Measurements from ENCODE around the gene GGN. TPM values are rescaled to one million over a fixed set of nuclear protein-coding genes. Genes with fewer than 3 reads are reported as not detected.

Gene GGN
- total and polyA plus RNA-seq, 2 experiments from 2014 or later, result 0.60 to 1.1 TPM

DNA sequence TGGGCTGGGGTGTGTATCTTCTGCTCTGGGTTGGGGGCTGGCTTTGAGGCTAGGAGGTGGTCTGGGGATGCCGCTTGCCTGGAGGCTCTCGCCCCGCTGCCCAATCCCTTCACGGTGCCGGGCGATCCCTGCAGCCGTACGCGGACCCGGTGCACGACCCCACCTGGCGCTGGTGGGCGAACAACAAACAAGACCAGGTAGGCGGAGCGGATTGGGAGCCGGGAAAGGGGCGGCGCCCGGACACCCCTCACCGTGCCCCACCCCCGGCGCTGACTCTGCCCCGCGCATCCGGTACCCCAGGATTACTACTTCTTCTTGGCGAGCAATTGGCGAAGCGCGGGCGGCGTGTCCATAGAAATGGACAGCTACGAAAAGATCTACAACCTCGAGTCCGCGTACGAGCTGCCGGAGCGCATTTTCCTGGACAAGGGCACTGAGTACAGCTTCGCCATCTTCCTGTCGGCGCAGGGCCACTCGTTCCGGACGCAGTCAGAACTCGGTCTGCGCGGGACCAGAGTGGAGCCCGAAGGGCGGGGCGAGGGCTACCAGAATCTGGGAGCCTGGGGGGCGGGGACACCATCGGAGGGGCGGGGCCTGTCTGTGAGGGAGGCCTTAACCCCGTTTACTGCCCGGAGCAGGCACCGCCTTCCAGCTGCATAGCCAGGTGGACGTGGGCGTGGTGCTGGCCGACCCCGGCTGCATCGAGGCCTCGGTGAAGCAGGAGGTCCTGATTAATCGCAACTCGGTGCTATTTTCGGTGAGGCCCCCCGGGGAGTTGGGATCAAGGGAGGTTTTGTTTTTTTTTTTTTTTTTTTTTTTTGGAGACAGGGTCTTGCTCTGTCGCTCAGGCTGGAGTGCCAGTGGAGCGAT is 25.5 kb downstream of the GGN start:
- WGBS (ENCODE audit: low lambda C conversion rate, missing lambda C conversion rate), result 5% methylated on average over 62 of the region's 68 CpGs
- Histone ChIP-seq H3K36me3 (replicated peaks; ENCODE audit: insufficient read depth, low read depth) (no peaks in the 10 kb centered on the region), H3K79me2 (no peaks in the 10 kb centered on the region), H3K4me3 (peak overlapping the region; percentile 37), H3K4me1 (ENCODE audit: insufficient read depth) (peaks cover 8% of the 10 kb centered on the region), H2AFZ (peak overlapping the region; percentile 58), H4K20me1 (ENCODE audit: insufficient read depth, poor library complexity, severe bottlenecking) (no peaks in the 10 kb centered on the region), H3K4me2 (peak overlapping the region; percentile 100), H3K27ac (peak overlapping the region; percentile 35), H3K9me2 (replicated peaks; ENCODE audit: insufficient read depth) (no peaks in the 10 kb centered on the region), H3K27me3 (peaks cover 31% of the 10 kb centered on the region), H3K9me3 (ENCODE audit: low read depth) (no peaks in the 10 kb centered on the region)
- peak; percentile 84 for DNase-seq (ENCODE audit: low spot score)
- TF ChIP-seq CTCF (IDR thresholded peaks at IDR 0.05; ENCODE audit: poor library complexity), result no peak
- no peak for TF ChIP-seq EZH2phosphoT487 (IDR thresholded peaks at IDR 0.05; ENCODE audit: low read depth, severe bottlenecking, unreplicated experiment)
- TF ChIP-seq EZH2 (IDR thresholded peaks at IDR 0.05; ENCODE audit: borderline replicate concordance), result no peak

DNA sequence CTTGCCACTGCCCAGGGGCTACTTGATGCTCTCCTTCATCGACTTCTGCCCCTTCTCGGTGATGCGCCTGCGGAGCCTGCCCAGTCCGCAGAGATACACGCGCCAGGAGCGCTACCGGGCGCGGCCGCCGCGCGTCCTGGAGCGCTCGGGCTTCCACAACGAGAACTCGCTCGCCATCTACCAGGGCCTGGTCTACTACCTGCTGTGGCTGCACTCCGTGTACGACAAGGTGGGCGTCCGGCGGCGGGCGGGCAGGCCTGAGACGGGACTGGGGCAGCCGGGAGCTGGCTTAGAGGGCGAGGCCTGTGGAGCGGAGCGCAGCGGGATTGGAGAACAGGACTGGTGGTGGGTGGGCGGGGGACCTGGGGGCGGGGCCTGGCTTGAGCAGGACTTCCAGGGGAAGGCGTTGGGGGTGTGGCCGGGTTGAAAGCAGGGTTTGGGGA is 26.2 kb downstream of the GGN start:
- Histone ChIP-seq H3K27ac (no peak overlapping the region), H2AFZ (peak overlapping the region; percentile 58), H3K4me2 (peak overlapping the region; percentile 100), H3K9me3 (ENCODE audit: low read depth) (no peaks in the 10 kb centered on the region), H3K4me1 (ENCODE audit: insufficient read depth) (peaks cover 8% of the 10 kb centered on the region), H3K27me3 (peaks cover 31% of the 10 kb centered on the region), H4K20me1 (ENCODE audit: insufficient read depth, poor library complexity, severe bottlenecking) (no peaks in the 10 kb centered on the region), H3K79me2 (no peaks in the 10 kb centered on the region), H3K36me3 (replicated peaks; ENCODE audit: insufficient read depth, low read depth) (no peaks in the 10 kb centered on the region), H3K4me3 (peak overlapping the region; percentile 37), H3K9me2 (replicated peaks; ENCODE audit: insufficient read depth) (no peaks in the 10 kb centered on the region)
- WGBS (ENCODE audit: low lambda C conversion rate, missing lambda C conversion rate), result 0% methylated on average over 28 of the region's 37 CpGs
- TF ChIP-seq EZH2phosphoT487 (IDR thresholded peaks at IDR 0.05; ENCODE audit: low read depth, severe bottlenecking, unreplicated experiment) (no peak), CTCF (IDR thresholded peaks at IDR 0.05; ENCODE audit: poor library complexity) (no peak), EZH2 (IDR thresholded peaks at IDR 0.05; ENCODE audit: borderline replicate concordance) (no peak)
- peak; percentile 91 for DNase-seq (ENCODE audit: low spot score)

GRCh38 chr19:38360839-38361631 is 26.8 kb downstream of the GGN start:
- Histone ChIP-seq H3K9me2 (replicated peaks; ENCODE audit: insufficient read depth) (no peaks in the 10 kb centered on the region), H3K27me3 (peaks cover 31% of the 10 kb centered on the region), H4K20me1 (ENCODE audit: insufficient read depth, poor library complexity, severe bottlenecking) (no peaks in the 10 kb centered on the region), H3K4me1 (ENCODE audit: insufficient read depth) (peaks cover 8% of the 10 kb centered on the region), H3K36me3 (replicated peaks; ENCODE audit: insufficient read depth, low read depth) (no peaks in the 10 kb centered on the region), H3K27ac (no peak overlapping the region), H3K4me2 (peak overlapping the region; percentile 100), H2AFZ (peak overlapping the region; percentile 58), H3K9me3 (ENCODE audit: low read depth) (no peaks in the 10 kb centered on the region), H3K4me3 (peak overlapping the region; percentile 37), H3K79me2 (no peaks in the 10 kb centered on the region)
- TF ChIP-seq EZH2 (IDR thresholded peaks at IDR 0.05; ENCODE audit: borderline replicate concordance), result no peak
- TF ChIP-seq CTCF (IDR thresholded peaks at IDR 0.05; ENCODE audit: poor library complexity), result no peak
- no peak for TF ChIP-seq EZH2phosphoT487 (IDR thresholded peaks at IDR 0.05; ENCODE audit: low read depth, severe bottlenecking, unreplicated experiment)
- 40% methylated on average over 23 of the region's 23 CpGs for WGBS (ENCODE audit: low lambda C conversion rate, missing lambda C conversion rate)
- no peak for DNase-seq (ENCODE audit: low spot score)

All from hepatocyte (in vitro differentiated cells).